ENCODE results near the gene GAB2. TPM values are rescaled to one million over a fixed set of nuclear protein-coding genes. Genes with fewer than 3 reads are reported as not detected.
"Not testable (repeated sequence)": the region's sequence is repeated elsewhere in the genome, so short reads cannot be mapped to it uniquely, and the experiment has no call there.

The GAB2 gene
- polyA plus RNA-seq, 1 donor from 2014 or later: 4.2 TPM

- H3K36me3 Mint-ChIP-seq: peaks cover 30% of the 10 kb centered on the region
- peaks cover 0 to 8% (median 0%) of the 10 kb centered on the region in 3 donors for H3K4me1 Mint-ChIP-seq
- peak overlapping the region in 1 of 4 donors; percentile 13 for H3K4me3 Mint-ChIP-seq
- H3K27me3 Mint-ChIP-seq: no peaks in the 10 kb centered on the region
- H3K27ac Mint-ChIP-seq: no peak overlapping the region
- peaks cover 6 to 21% (median 6%) of the 10 kb centered on the region in 3 donors for H3K9me3 Mint-ChIP-seq
Measured at GRCh38 chr11:78274739-78275138, 142.9 kb downstream of the GAB2 start.

GRCh38 chr11:78272625-78273269 lies 144.9 kb downstream of the GAB2 start:
- Mint-ChIP-seq H3K4me3 (peak overlapping the region in 1 of 4 donors; percentile 43), H3K36me3 (peaks cover 36% of the 10 kb centered on the region), H3K9me3 (peaks cover 6 to 21% (median 6%) of the 10 kb centered on the region in 3 donors)
- H3K27ac Mint-ChIP-seq, H3K4me1 Mint-ChIP-seq, H3K27me3 Mint-ChIP-seq: not testable (repeated sequence)

DNA sequence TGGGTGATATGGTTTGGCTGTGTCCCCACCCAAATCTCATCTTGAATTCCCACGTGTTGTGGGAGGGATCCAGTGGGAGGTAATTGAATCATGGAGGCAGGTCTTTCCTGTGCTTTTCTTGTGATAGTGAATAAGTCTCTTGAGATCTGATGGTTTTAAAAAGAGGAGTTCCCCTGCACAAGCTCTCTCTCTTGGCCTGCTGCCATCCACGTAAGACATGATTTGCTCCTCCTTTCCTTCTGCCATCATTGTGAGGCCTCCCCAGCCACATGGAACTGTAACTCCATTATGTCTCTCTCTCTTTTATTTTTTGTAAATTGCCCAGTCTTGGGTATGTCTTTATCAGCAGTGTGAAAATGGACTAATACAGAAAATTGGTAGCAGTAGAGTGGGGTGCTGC lies 145.8 kb downstream of the GAB2 start:
- H3K4me3 Mint-ChIP-seq, H3K27me3 Mint-ChIP-seq, H3K4me1 Mint-ChIP-seq: not testable (repeated sequence)
- peak overlapping the region in 1 of 3 donors; percentile 18 for H3K27ac Mint-ChIP-seq
- H3K36me3 Mint-ChIP-seq: peaks cover 36% of the 10 kb centered on the region
- peaks cover 6 to 21% (median 6%) of the 10 kb centered on the region in 3 donors for H3K9me3 Mint-ChIP-seq

DNA sequence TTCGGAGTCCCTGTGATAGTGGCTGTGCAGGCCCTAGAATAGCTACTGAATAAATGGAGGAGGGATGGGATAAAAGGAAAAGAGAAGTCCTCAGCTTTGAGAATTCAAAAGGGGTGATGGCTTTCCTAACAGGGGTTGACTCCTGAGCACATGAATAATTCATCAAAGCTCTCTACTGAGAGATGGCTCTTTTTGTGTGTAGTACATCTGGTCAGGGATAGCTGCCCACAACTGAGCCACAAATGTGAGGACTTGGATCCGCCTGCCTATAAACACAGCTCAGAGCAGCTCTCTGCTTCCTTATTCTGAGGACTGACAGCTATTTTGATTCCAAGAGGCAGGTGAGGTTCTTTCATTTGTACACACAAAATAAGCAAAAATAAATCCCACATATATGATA lies 146.6 kb downstream of the GAB2 start:
- H3K9me3 Mint-ChIP-seq: peaks cover 6 to 21% (median 6%) of the 10 kb centered on the region in 3 donors
- H3K4me1 Mint-ChIP-seq: peaks cover 0 to 7% (median 6%) of the 10 kb centered on the region in 3 donors
- H3K36me3 Mint-ChIP-seq: peaks cover 34% of the 10 kb centered on the region
- no peaks in the 10 kb centered on the region for H3K27me3 Mint-ChIP-seq
- H3K27ac Mint-ChIP-seq: no peak overlapping the region
- H3K4me3 Mint-ChIP-seq: no peak overlapping the region

DNA sequence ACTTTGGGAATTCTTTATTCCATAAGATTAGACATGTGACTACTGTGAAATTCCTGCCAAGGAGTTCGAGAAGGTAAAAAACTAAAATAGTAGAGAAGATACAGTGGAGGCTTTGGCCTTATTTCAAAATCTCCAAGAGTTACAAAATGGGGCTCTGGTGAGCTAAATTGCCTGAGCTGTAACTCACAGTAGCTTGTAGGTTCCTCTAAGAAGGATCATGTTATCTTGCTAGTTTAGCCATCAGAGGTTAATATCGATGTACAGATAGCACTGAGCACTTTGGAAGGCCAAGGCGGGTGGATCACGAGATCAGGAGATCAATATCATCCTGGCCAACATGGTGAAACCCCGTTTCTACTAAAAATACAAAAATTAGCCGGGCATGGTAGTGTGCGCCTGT lies 147.8 kb downstream of the GAB2 start:
- Mint-ChIP-seq H3K27me3 (no peaks in the 10 kb centered on the region), H3K4me1 (peaks cover 0 to 7% (median 6%) of the 10 kb centered on the region in 3 donors), H3K4me3 (no peak overlapping the region), H3K27ac (no peak overlapping the region), H3K9me3 (peaks cover 6 to 21% (median 6%) of the 10 kb centered on the region in 3 donors), H3K36me3 (peaks cover 34% of the 10 kb centered on the region)

DNA sequence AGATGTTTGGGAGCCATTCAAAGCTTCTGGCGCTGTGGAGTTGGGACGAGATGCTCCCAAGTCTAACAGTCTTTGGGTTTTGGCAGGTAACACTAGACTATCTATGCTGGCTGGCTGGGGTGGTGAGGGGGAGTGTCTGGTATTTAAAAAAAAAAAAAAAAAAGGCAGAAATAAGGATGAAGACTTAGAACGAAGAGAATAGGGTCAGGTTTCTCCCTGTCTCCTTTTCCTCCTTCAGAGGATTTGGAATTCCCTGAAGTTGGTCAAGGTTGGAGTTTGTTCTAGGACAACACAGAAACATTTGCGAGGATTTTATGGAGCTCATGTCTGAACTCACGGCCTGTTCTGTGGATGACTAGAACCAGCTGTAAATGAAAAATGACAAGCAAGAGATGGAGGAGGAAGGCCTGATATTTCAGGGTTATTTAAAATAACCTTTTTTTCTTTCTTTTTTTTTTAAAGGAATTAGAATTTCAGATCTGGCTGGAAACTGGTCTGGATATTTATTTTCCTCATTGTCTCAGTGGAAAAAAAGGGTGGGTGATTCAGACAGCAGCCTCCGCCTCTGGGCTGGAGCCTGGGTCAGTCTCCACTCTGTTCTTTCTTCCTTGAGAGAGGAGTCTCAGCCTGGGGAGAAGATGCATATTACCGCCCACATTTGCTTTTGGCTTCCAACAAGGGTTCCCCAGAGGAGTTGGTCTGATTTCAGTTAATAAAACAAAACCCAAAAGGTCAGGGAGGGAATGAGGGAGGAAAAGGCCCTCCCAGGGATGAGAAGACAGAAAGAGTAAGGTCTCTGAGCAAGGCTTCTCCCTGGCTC lies 148.8 kb downstream of the GAB2 start:
- Mint-ChIP-seq H3K27me3 (no peaks in the 10 kb centered on the region), H3K4me1 (peaks cover 0 to 7% (median 6%) of the 10 kb centered on the region in 3 donors), H3K9me3 (peaks cover 2 to 14% (median 5%) of the 10 kb centered on the region in 3 donors), H3K4me3 (no peak overlapping the region), H3K36me3 (peaks cover 36% of the 10 kb centered on the region), H3K27ac (no peak overlapping the region)

GRCh38 chr11:78266451-78266850 lies 151.2 kb downstream of the GAB2 start:
- Mint-ChIP-seq H3K27ac (no peak overlapping the region), H3K36me3 (peaks cover 20% of the 10 kb centered on the region), H3K4me1 (peaks cover 0 to 7% (median 2%) of the 10 kb centered on the region in 3 donors), H3K27me3 (no peaks in the 10 kb centered on the region), H3K4me3 (no peak overlapping the region), H3K9me3 (no peaks in the 10 kb centered on the region)

GRCh38 chr11:78265326-78265725 lies 152.3 kb downstream of the GAB2 start:
- peaks cover 0 to 7% (median 3%) of the 10 kb centered on the region in 3 donors for H3K4me1 Mint-ChIP-seq

DNA sequence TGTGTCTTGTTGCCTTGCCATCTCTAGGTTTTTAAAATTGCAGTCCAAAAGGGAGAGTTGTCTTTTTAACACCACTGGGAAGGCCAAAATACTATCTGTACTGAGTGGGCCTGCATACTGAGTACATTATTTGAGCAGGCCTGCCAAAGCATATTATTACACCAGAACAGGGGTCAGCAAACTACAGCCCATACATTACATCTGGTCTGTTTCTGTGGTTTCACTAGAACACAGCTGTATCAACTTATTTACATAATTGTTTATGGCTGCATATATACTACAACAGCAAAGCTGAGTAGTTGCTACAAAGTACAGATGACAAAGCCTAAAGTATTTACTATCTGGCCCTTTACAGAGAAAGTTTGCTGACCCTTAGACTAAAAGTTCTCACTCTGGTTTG lies 154.9 kb downstream of the GAB2 start:
- H3K27ac Mint-ChIP-seq: no peak overlapping the region

More at GRCh38 chr11:78265326-78265725, 152.3 kb downstream of the GAB2 start:
- Mint-ChIP-seq H3K9me3 (no peaks in the 10 kb centered on the region), H3K36me3 (peaks cover 20% of the 10 kb centered on the region), H3K27ac (no peak overlapping the region), H3K4me3 (no peak overlapping the region), H3K27me3 (no peaks in the 10 kb centered on the region)

GRCh38 chr11:78262238-78262637 lies 155.4 kb downstream of the GAB2 start:
- Mint-ChIP-seq H3K36me3 (peaks cover 7% of the 10 kb centered on the region), H3K4me3 (no peak overlapping the region), H3K9me3 (no peaks in the 10 kb centered on the region), H3K27ac (no peak overlapping the region), H3K27me3 (no peaks in the 10 kb centered on the region), H3K4me1 (peaks cover 0 to 4% (median 0%) of the 10 kb centered on the region in 3 donors)

More for the DNA sequence above, 154.9 kb downstream of the GAB2 start:
- Mint-ChIP-seq H3K9me3 (no peaks in the 10 kb centered on the region), H3K4me3 (no peak overlapping the region), H3K27me3 (no peaks in the 10 kb centered on the region), H3K36me3 (peaks cover 7% of the 10 kb centered on the region), H3K4me1 (peaks cover 0 to 4% (median 0%) of the 10 kb centered on the region in 3 donors)

DNA sequence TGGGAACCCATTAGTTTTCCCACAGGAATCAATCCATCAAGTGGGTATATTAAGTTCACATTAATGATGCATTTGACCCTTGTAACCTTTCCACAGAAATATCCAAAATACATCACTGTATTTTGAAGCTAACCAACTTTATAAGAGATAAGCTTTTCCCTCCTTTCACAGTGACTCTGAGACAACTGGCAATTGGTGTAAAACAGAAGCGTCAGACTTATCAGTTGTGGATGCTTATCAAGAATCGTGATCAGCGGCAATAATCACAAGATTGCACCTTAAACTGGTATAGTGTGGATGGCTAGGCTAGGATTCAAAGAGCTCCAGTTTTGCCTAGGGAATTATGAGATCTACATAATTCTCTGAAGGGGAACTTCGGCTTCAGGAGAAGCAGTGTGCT lies 155.8 kb downstream of the GAB2 start:
- H3K4me1 Mint-ChIP-seq: peaks cover 0 to 4% (median 0%) of the 10 kb centered on the region in 3 donors
- H3K27me3 Mint-ChIP-seq: no peaks in the 10 kb centered on the region
- H3K9me3 Mint-ChIP-seq: no peaks in the 10 kb centered on the region
- peaks cover 7% of the 10 kb centered on the region for H3K36me3 Mint-ChIP-seq
- no peak overlapping the region for H3K4me3 Mint-ChIP-seq
- no peak overlapping the region for H3K27ac Mint-ChIP-seq

DNA sequence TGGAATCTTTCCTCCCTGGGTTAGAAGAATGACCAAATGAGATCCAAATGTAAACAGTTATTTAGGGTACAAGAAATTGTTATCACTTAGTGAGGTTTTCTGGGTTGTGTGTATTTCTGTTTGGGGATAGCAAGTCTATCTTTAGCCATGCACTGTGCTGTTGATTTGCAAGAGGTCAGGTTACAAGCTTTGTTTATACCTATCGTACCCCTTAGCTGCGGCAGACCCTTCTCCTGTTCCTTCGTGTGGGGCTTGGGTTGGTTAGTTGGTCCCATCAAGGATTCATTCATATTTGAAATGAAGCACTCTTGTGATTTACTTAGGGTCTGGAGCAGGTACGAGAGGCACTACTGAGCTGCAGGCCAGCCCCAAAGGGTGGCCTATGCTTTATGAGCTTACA lies 156.3 kb downstream of the GAB2 start:
- Mint-ChIP-seq H3K27me3 (no peaks in the 10 kb centered on the region), H3K4me1 (peaks cover 0 to 4% (median 0%) of the 10 kb centered on the region in 3 donors), H3K36me3 (peaks cover 7% of the 10 kb centered on the region), H3K27ac (peak overlapping the region in 1 of 3 donors; percentile 75), H3K4me3 (no peak overlapping the region), H3K9me3 (no peaks in the 10 kb centered on the region)

DNA sequence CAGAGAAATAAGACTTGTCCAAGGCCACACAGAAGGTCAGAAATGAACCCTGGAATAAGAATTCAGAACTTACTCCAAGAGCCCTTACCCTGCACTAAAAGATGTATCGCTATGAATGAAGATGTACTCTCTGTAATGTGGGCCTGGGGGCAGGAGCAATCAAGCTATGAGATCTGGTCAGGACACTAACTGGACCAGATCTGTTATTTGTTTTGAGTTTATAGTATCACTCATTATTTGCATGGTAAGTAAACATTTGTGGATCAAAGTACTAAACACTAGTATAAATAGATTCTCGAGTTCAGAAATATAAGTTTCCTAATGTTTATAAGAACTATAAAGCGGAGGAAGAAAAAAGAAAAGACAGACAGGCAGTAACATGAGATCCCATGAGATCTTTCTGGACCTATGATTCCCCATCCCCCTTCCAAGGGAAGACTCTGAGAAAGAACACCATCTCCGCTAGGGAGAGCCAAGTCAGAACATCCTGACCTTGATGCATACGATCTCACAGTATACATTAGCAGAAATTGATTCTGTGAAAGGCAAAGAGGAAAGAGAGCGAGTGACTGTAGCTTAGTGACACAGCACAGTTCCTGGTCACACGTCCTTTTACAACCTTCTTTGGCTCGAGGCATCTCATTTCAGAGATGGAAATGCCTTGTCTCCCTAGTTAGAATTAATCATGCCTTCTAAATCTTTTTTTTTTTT lies 157.7 kb downstream of the GAB2 start:
- Mint-ChIP-seq H3K4me1 (peaks cover 0 to 4% (median 0%) of the 10 kb centered on the region in 3 donors), H3K4me3 (no peak overlapping the region), H3K27me3 (no peaks in the 10 kb centered on the region), H3K9me3 (no peaks in the 10 kb centered on the region), H3K36me3 (peaks cover 10% of the 10 kb centered on the region), H3K27ac (no peak overlapping the region)

DNA sequence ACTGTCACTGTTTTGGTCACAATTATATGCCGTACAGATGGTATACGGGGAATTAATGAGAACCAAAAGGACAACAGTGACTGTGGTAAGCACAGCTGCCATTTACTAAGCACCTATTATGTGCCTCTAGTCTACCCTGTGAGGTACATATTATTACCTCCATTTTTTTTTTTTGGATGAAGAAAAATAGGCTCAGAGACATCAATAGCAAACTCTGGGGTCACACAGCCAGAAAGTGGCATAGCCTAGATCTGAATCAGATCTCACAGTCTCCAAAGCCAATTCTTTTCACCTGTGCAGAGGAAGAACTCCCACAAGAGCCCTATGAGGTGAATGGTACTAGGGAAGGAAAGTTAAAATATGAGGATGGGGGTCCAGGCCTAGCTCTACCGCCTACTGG lies 160.0 kb downstream of the GAB2 start:
- Mint-ChIP-seq H3K4me1 (peaks cover 0 to 12% (median under 1%) of the 10 kb centered on the region in 3 donors), H3K27ac (no peak overlapping the region), H3K9me3 (no peaks in the 10 kb centered on the region), H3K27me3 (no peaks in the 10 kb centered on the region), H3K4me3 (no peak overlapping the region), H3K36me3 (peaks cover 2% of the 10 kb centered on the region)

- Mint-ChIP-seq H3K27ac (no peak overlapping the region), H3K36me3 (peaks cover 2% of the 10 kb centered on the region), H3K4me3 (no peak overlapping the region)
Measured at GRCh38 chr11:78256962-78257361, 160.7 kb downstream of the GAB2 start.

More at GRCh38 chr11:78256962-78257361, 160.7 kb downstream of the GAB2 start:
- Mint-ChIP-seq H3K27me3 (no peaks in the 10 kb centered on the region), H3K9me3 (no peaks in the 10 kb centered on the region), H3K4me1 (peaks cover 0 to 13% (median 2%) of the 10 kb centered on the region in 3 donors)

All from IgD-negative memory B cell (primary cell).